ENCODE data around the gene HIP1. TPM values are rescaled to one million over a fixed set of nuclear protein-coding genes. Genes with fewer than 3 reads are reported as not detected.
"Not testable (repeated sequence)": the region's sequence is repeated elsewhere in the genome, so short reads cannot be mapped to it uniquely, and the experiment has no call there.

Gene HIP1
- total and polyA plus RNA-seq, 3 experiments from 2014 or later: 6.1 to 7.4 (median 6.7) TPM

DNA sequence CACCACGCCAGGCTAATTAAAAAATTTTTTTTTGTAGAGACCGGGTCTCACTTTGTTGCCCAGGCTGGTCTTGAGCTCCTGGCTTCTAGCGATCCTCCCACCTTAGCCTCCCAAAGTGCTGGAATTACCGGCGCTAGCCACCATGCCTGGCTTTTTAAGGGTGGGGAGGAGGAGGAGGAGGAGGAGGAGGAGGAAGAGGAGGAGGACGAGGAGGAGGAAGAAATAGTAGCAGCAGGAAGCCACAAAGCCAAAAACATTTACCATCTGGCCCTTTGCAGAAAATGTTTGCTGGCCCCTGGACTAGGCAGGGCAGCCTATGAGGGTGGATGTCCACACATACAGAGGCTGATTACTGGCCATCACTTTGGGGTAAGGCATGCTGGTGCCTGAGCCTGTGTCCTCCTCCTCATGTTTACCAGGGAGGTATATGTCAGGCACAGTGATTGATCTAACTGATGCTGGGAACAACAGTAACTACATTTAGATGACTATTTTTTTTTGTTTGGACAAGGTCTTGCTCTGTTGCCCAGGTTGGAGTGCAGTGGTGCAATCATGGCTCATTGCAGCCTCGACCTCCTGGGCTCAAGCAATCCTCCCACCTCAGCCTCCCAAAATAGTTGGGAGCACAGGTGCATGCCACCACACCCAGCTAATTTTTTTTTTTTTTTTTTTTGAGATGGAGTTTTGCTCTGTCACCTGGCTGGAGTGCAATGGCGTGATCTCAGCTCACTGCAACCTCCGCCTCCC, 122.1 kb downstream of the HIP1 start:
- ChIA-PET POLR2A (no interaction called here), CTCF (interaction anchor here (1.0 to 1.2 kb wide), 2 partner anchors 32 to 146 kb away, joined by 3 to 5 read pairs; no protein-coding TSS in a partner anchor)
- H3K27me3 Mint-ChIP-seq: no peaks in the 10 kb centered on the region

DNA sequence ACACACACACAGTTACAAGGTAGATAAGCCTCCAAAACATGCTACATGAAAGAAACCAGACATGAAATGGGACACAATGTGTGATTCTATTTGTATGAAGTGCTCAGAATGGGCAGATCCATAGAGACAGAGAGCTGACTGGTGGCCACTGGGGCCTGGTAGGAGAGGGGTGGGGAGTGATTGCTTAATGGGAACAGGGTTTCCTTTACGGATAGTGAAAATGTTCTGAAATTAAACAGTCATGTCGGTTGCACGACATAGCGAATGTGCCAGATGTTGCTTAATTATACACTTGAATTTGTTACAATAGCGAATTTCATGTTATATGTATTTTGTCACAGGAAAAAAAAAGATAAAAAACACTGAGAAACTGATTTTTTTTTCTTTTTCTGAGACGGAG, 124.3 kb downstream of the HIP1 start:
- no peak for DNase-seq
- no peak overlapping the region for H3K27ac ChIP-seq (ENCODE audit: low read depth, low read length)
- no peaks in the 10 kb centered on the region for H3K36me3 ChIP-seq (ENCODE audit: insufficient read depth, low read length)
- Mint-ChIP-seq H3K27me3 (no peaks in the 10 kb centered on the region), H3K9me3 (no peaks in the 10 kb centered on the region), H3K27ac (peak overlapping the region in 1 of 8 donors; percentile 59), H3K4me3 (no peak overlapping the region), H3K36me3 (no peaks in the 10 kb centered on the region), H3K4me1 (peaks cover 24 to 28% (median 26%) of the 10 kb centered on the region in 3 donors)
- no peak overlapping the region for H3K4me3 ChIP-seq (ENCODE audit: low read length)
- no peaks in the 10 kb centered on the region for H3K9me3 ChIP-seq (ENCODE audit: low read length)
- H3K4me1 ChIP-seq (ENCODE audit: insufficient read depth, low read length): peaks cover 19% of the 10 kb centered on the region
- ChIA-PET CTCF (no interaction called here), POLR2A (no interaction called here)
- H3K27me3 ChIP-seq (ENCODE audit: insufficient read depth, low read length, poor library complexity, severe bottlenecking): no peaks in the 10 kb centered on the region

More for the DNA sequence above, 122.1 kb downstream of the HIP1 start:
- H3K4me1 ChIP-seq (ENCODE audit: insufficient read depth, low read length): peaks cover 19% of the 10 kb centered on the region
- no peak for DNase-seq
- H3K36me3 ChIP-seq (ENCODE audit: insufficient read depth, low read length): no peaks in the 10 kb centered on the region
- H3K27me3 ChIP-seq (ENCODE audit: insufficient read depth, low read length, poor library complexity, severe bottlenecking): no peaks in the 10 kb centered on the region
- H3K4me3 ChIP-seq (ENCODE audit: low read length): no peak overlapping the region
- H3K9me3 ChIP-seq (ENCODE audit: low read length): no peaks in the 10 kb centered on the region
- no peak overlapping the region for H3K27ac ChIP-seq (ENCODE audit: low read depth, low read length)
- Mint-ChIP-seq H3K27ac (peak overlapping the region in 3 of 8 donors; percentile 52 to 66 (median 54)), H3K4me1 (peaks cover 31 to 34% (median 31%) of the 10 kb centered on the region in 3 donors), H3K36me3 (no peaks in the 10 kb centered on the region), H3K4me3 (peak overlapping the region in 1 of 7 donors; percentile 65), H3K9me3 (no peaks in the 10 kb centered on the region)

DNA sequence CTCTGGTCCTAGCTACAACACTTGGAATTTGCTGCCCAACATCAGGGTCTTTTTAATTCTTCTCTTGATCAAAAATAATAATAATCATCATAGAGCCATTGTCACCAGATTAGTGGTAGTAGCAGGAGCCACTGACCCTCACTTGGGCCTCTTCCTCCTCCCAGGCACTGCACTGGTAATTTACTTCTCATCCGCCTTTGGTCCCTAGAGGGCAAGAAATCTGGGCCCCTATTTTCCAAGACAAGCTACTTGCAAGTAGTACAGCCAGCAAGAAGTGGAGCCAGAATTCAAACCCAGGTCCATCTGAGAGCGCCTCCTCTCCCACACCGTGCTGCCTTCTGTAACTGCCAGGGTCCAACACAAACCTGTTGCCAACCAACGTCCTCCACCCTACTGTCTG, 125.4 kb downstream of the HIP1 start:
- H3K4me1 ChIP-seq (ENCODE audit: insufficient read depth, low read length): peaks cover 12% of the 10 kb centered on the region
- Mint-ChIP-seq H3K27ac (peak overlapping the region in 3 of 8 donors; percentile 13 to 81 (median 37)), H3K36me3 (no peaks in the 10 kb centered on the region), H3K4me1 (peaks cover 17 to 21% (median 19%) of the 10 kb centered on the region in 3 donors), H3K4me3 (no peak overlapping the region), H3K9me3 (no peaks in the 10 kb centered on the region), H3K27me3 (no peaks in the 10 kb centered on the region)
- CTCF ChIA-PET: no interaction called here
- no peaks in the 10 kb centered on the region for H3K27me3 ChIP-seq (ENCODE audit: insufficient read depth, low read length, poor library complexity, severe bottlenecking)
- POLR2A ChIA-PET: no interaction called here
- no peak overlapping the region for H3K4me3 ChIP-seq (ENCODE audit: low read length)
- H3K9me3 ChIP-seq (ENCODE audit: low read length): no peaks in the 10 kb centered on the region
- no peaks in the 10 kb centered on the region for H3K36me3 ChIP-seq (ENCODE audit: insufficient read depth, low read length)
- H3K27ac ChIP-seq (ENCODE audit: low read depth, low read length): no peak overlapping the region
- DNase-seq: no peak

DNA sequence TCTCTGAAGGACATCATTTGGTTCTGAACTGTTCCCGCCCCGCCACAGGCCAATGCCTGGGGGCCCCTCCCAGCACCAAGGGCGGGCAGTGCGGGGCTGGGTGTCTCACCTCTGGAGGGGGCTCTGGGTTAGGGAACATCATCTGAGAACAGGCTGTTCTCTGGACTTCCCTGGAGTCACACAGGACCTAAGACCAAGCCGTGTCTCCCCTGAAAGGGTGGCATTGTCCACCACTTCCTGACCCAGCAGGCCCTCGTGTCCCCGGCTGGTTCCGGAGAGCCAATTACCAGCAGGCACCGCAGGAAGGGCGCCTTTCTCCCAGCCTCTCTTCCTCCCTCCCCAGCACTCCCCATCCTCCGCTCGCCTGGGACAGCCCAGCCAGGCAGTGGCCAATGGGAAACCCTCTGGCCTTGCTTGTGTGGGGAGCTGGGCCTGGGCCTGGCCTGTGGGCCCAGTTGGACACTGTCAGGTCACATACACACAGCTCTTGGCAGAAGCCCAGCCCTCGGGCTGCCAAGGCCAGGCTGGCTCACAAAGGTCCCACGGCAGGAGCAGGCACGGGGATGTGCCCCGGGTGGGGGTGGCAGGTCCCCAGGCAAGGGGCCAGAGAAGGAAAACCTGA, 127.1 kb downstream of the HIP1 start:
- no peak for DNase-seq
- Mint-ChIP-seq H3K9me3 (no peaks in the 10 kb centered on the region), H3K27me3 (no peaks in the 10 kb centered on the region), H3K27ac (no peak overlapping the region), H3K36me3 (no peaks in the 10 kb centered on the region), H3K4me1 (peaks cover 2 to 5% (median 3%) of the 10 kb centered on the region in 3 donors), H3K4me3 (no peak overlapping the region)
- Histone ChIP-seq H3K27ac (ENCODE audit: low read depth, low read length) (no peak overlapping the region), H3K4me1 (ENCODE audit: insufficient read depth, low read length) (no peaks in the 10 kb centered on the region), H3K4me3 (ENCODE audit: low read length) (no peak overlapping the region), H3K36me3 (ENCODE audit: insufficient read depth, low read length) (no peaks in the 10 kb centered on the region), H3K27me3 (ENCODE audit: insufficient read depth, low read length, poor library complexity, severe bottlenecking) (no peaks in the 10 kb centered on the region), H3K9me3 (ENCODE audit: low read length) (no peaks in the 10 kb centered on the region)
- POLR2A ChIA-PET: interaction anchor here (0.6 kb wide), 1 partner anchor 94 kb away, joined by 7 read pairs; no protein-coding TSS in a partner anchor
- CTCF ChIA-PET: no interaction called here

DNA sequence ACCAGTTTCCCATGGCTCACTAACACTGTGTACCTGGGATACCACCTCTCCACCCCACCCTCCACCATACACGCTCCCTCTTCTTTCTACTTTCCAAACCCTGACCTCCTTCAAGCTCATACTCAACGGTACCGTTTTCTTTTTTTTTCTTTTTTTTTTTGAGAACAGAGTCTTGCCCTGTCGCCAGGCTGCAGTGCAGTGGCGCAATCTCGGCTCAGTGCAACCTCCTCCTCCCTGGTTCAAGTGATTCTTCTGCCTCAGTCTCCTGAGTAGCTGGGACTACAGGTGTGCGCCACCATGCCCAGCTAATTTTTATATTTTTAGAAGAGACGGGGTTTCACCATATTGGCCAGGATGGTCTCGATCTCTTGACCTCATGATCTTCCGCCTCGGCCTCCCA, 129.3 kb downstream of the HIP1 start:
- H3K27ac ChIP-seq (ENCODE audit: low read depth, low read length); H3K4me3 Mint-ChIP-seq; DNase-seq; H3K36me3 Mint-ChIP-seq; H3K27me3 ChIP-seq (ENCODE audit: insufficient read depth, low read length, poor library complexity, severe bottlenecking); CTCF ChIA-PET; H3K4me1 Mint-ChIP-seq; POLR2A ChIA-PET; H3K4me1 ChIP-seq (ENCODE audit: insufficient read depth, low read length); H3K27me3 Mint-ChIP-seq; H3K9me3 Mint-ChIP-seq; H3K36me3 ChIP-seq (ENCODE audit: insufficient read depth, low read length); H3K4me3 ChIP-seq (ENCODE audit: low read length); H3K9me3 ChIP-seq (ENCODE audit: low read length): not testable (repeated sequence)
- peak overlapping the region in 1 of 8 donors; percentile 46 for H3K27ac Mint-ChIP-seq

DNA sequence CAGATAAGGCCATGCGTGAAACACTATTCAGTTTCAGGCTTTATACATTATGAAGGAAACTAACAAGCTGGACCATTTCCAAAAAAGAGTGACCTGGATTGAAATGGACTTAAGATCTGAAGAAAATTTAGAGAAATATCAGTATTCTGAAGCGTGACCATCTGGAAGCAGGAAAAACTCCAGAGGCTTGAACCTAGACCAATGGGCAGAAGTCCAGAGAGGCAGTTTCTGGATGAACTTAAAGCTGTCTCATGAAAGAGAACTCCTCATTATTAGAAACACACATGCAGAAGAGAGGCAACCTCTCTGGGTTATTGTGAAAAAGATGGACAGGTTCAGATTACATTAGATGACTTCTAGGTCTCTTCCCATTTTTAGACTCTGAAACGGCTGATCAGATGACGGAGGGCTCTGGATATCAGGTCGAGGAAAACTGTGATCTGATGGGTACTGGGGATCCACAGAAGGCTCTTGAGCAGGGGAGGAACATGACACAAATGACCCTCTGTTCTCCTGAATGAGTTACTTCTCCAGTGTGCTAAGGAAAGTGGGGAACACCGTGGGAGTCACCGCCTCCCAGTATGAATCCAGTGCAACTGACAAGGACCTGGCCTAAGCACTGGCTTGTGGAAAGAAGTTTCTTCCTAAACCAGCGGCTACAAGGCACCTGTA, 130.2 kb downstream of the HIP1 start:
- POLR2A ChIA-PET: no interaction called here
- no peaks in the 10 kb centered on the region for H3K36me3 ChIP-seq (ENCODE audit: insufficient read depth, low read length)
- H3K4me1 Mint-ChIP-seq: no peaks in the 10 kb centered on the region
- H3K27ac ChIP-seq (ENCODE audit: low read depth, low read length): no peak overlapping the region
- no peaks in the 10 kb centered on the region for H3K27me3 ChIP-seq (ENCODE audit: insufficient read depth, low read length, poor library complexity, severe bottlenecking)
- H3K9me3 ChIP-seq (ENCODE audit: low read length): no peaks in the 10 kb centered on the region
- CTCF ChIA-PET: no interaction called here
- H3K9me3 Mint-ChIP-seq: no peaks in the 10 kb centered on the region
- H3K4me3 Mint-ChIP-seq: no peak overlapping the region
- H3K4me3 ChIP-seq (ENCODE audit: low read length): no peak overlapping the region
- H3K27me3 Mint-ChIP-seq: no peaks in the 10 kb centered on the region
- H3K36me3 Mint-ChIP-seq: no peaks in the 10 kb centered on the region
- DNase-seq: no peak
- H3K4me1 ChIP-seq (ENCODE audit: insufficient read depth, low read length): no peaks in the 10 kb centered on the region
- peak overlapping the region in 2 of 8 donors; percentile 50 to 59 for H3K27ac Mint-ChIP-seq

DNA sequence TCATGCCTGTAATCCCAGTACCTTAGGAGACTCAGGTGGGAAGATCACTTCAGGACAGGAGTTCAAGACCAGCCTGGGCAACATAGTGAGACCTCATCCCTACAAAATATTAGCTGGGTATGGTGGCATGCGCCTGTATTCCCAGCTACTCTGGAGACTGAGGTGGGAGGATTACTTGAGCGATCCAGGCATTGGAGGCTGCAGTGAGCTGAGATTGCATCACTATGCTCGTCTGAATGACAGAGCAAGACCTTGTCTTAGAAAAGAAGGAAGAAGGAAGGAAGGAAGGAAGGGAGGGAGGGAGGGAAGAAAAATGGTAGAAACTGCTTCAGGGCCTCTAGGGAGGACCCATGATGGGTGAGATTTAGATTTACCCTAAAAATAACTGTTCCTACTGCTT, 134.3 kb downstream of the HIP1 start:
- peaks cover 0 to 2% (median 0%) of the 10 kb centered on the region in 3 donors for H3K36me3 Mint-ChIP-seq
- no peak for DNase-seq
- no peaks in the 10 kb centered on the region for H3K4me1 ChIP-seq (ENCODE audit: insufficient read depth, low read length)
- H3K9me3 ChIP-seq (ENCODE audit: low read length): no peaks in the 10 kb centered on the region
- H3K27ac Mint-ChIP-seq: peak overlapping the region in 2 of 8 donors; percentile 47 to 72
- H3K36me3 ChIP-seq (ENCODE audit: insufficient read depth, low read length): no peaks in the 10 kb centered on the region
- no peaks in the 10 kb centered on the region for H3K27me3 ChIP-seq (ENCODE audit: insufficient read depth, low read length, poor library complexity, severe bottlenecking)
- H3K9me3 Mint-ChIP-seq: no peaks in the 10 kb centered on the region
- H3K4me3 Mint-ChIP-seq: no peak overlapping the region
- POLR2A ChIA-PET: no interaction called here
- H3K4me3 ChIP-seq (ENCODE audit: low read length): no peak overlapping the region
- no peaks in the 10 kb centered on the region for H3K4me1 Mint-ChIP-seq
- CTCF ChIA-PET: no interaction called here
- H3K27ac ChIP-seq (ENCODE audit: low read depth, low read length): no peak overlapping the region
- no peaks in the 10 kb centered on the region for H3K27me3 Mint-ChIP-seq

DNA sequence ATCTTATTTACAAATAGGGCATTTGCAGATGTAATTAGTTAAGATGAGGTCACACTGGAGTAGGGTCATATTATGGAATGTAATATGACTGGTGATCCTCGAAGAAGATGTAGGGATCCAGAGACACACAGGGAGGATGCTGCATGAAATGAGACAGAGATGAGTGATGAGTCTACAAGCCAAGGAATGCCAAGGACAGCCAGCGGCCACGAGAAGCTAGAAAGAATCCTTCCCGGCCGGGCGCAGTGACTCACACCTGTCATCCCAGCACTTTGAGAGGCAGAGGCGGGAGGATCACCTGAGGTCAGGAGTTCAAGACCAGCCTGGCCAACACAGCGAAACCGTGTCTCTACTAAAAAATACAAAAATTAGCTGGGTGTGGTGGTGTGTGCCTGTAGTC, 135.9 kb downstream of the HIP1 start:
- peak overlapping the region in 1 of 8 donors; percentile 3 for H3K27ac Mint-ChIP-seq
- H3K27me3 Mint-ChIP-seq; DNase-seq; H3K27me3 ChIP-seq (ENCODE audit: insufficient read depth, low read length, poor library complexity, severe bottlenecking); H3K36me3 ChIP-seq (ENCODE audit: insufficient read depth, low read length); CTCF ChIA-PET; H3K4me1 Mint-ChIP-seq; H3K4me3 ChIP-seq (ENCODE audit: low read length); H3K27ac ChIP-seq (ENCODE audit: low read depth, low read length); H3K4me3 Mint-ChIP-seq; H3K4me1 ChIP-seq (ENCODE audit: insufficient read depth, low read length); POLR2A ChIA-PET; H3K9me3 Mint-ChIP-seq; H3K36me3 Mint-ChIP-seq; H3K9me3 ChIP-seq (ENCODE audit: low read length): not testable (repeated sequence)

All from CD8-positive, alpha-beta memory T cell (primary cell).